ENCODE data around the gene IFT43. TPM values are rescaled to one million over a fixed set of nuclear protein-coding genes. Genes with fewer than 3 reads are reported as not detected.

IFT43 gene
- total RNA-seq, 3 donors from 2014 or later: 21.4 to 47.2 (median 41.9) TPM

DNA sequence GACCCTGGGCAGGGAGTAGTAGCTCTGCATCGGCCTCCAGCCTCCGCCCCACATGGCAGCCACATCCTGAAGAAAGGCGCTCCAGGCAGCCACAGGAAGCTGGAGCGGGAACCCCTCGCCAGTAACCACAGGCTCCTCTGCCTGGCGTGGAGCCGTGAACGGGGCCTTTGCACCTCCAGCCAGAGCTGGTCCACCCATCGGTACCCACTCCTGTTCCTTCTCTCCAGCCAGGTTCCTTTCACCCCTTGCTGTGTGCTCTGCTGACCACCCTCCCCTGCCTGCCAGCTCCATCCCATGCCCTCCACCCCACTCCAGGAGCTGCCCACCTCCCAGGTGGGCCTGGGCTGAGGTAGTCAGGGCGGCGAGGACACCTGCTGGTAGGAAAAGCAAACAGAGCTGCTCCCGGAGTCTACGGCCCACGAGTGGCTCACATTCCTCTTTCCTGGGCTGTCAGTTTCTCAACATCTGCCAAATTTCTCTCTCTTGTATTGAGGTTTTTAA, 6.4 kb upstream of the IFT43 start:
- peak overlapping the region; percentile 73 to 90 (median 79) for H3K4me3 ChIP-seq
- H3K36me3 ChIP-seq: no peaks in the 10 kb centered on the region
- H3K4me1 ChIP-seq: peaks cover 5 to 10% of the 10 kb centered on the region in 2 donors
- intact Hi-C loops (cut with DNase I; ENCODE audit: low total_unique reads): loop anchor here (5.0 to 10.0 kb wide), 2 partner anchors 72 to 174 kb away; no protein-coding TSS in a partner anchor
- TF ChIP-seq POLR2AphosphoS5 (IDR thresholded peaks at IDR 0.05) (peak in 1 of 3 donors; percentile 16), POLR2A (IDR thresholded peaks at IDR 0.05) (no peak)
- TF ChIP-seq, protein P1, sequence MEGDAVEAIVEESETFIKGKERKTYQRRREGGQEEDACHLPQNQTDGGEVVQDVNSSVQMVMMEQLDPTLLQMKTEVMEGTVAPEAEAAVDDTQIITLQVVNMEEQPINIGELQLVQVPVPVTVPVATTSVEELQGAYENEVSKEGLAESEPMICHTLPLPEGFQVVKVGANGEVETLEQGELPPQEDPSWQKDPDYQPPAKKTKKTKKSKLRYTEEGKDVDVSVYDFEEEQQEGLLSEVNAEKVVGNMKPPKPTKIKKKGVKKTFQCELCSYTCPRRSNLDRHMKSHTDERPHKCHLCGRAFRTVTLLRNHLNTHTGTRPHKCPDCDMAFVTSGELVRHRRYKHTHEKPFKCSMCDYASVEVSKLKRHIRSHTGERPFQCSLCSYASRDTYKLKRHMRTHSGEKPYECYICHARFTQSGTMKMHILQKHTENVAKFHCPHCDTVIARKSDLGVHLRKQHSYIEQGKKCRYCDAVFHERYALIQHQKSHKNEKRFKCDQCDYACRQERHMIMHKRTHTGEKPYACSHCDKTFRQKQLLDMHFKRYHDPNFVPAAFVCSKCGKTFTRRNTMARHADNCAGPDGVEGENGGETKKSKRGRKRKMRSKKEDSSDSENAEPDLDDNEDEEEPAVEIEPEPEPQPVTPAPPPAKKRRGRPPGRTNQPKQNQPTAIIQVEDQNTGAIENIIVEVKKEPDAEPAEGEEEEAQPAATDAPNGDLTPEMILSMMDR (IDR thresholded peaks at IDR 0.05): peak; percentile 36 to 71 (median 59)
- peak overlapping the region; percentile 49 to 97 for H3K27ac ChIP-seq
- no peaks in the 10 kb centered on the region for H3K27me3 ChIP-seq
- DNase-seq (ENCODE audit: low spot score in 2 of 2): no peak
- H3K9me3 ChIP-seq: no peaks in the 10 kb centered on the region

DNA sequence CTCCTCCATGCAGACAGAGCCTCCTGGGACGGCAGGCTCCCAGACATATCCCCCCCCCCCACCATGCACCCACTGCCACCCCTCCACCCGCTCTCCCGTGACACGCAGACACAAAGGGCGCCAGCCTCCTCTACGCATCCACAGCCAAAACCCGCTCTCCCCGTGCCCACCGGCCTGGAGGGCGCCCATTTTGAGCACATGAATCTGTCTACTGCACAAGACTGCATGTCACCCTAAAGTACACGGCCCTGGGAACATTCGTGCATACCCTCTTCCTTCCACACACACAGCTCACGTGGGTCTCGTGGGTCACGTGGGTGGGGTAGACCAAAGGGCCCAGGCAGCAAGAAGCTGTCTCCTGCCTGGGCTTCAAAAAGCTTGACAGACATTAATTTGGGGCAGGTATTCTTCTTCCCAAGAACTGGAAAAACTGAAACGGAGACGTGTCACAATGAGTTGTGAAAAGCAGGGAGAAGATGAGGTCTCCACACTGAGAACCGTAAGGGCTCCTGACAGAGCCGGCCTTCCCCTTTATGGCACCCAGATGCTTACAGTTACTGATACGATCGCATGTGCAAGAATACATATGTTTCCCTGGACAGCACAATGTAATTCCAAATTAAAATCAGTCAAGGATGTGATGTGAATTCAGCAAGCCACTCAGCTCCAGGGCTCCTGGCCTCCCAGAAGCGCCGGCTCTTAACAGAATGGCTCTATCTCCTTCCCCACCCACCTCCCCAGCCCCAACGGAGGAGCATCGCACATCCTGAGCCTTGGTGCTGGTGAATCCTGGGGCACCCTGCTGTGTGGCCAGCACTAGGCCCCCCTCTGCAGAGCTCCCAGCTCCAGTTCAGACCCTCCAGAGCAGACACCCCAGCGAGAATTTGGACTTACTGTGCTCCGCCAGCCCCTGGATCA, 5.7 kb upstream of the IFT43 start:
- H3K4me3 ChIP-seq: peak overlapping the region; percentile 73 to 90 (median 79)
- intact Hi-C loops (cut with DNase I; ENCODE audit: low total_unique reads): loop anchor here (5.0 to 10.0 kb wide), 3 partner anchors 73 to 932 kb away; no protein-coding TSS in a partner anchor
- no peaks in the 10 kb centered on the region for H3K9me3 ChIP-seq
- H3K27ac ChIP-seq: peak overlapping the region; percentile 97
- H3K27me3 ChIP-seq: no peaks in the 10 kb centered on the region
- H3K36me3 ChIP-seq: no peaks in the 10 kb centered on the region
- no peak for DNase-seq (ENCODE audit: low spot score in 2 of 2)
- TF ChIP-seq, protein P1 (IDR thresholded peaks at IDR 0.05): no peak
- TF ChIP-seq POLR2AphosphoS5 (IDR thresholded peaks at IDR 0.05): no peak
- TF ChIP-seq POLR2A (IDR thresholded peaks at IDR 0.05): no peak
- peaks cover 5 to 10% of the 10 kb centered on the region in 2 donors for H3K4me1 ChIP-seq

DNA sequence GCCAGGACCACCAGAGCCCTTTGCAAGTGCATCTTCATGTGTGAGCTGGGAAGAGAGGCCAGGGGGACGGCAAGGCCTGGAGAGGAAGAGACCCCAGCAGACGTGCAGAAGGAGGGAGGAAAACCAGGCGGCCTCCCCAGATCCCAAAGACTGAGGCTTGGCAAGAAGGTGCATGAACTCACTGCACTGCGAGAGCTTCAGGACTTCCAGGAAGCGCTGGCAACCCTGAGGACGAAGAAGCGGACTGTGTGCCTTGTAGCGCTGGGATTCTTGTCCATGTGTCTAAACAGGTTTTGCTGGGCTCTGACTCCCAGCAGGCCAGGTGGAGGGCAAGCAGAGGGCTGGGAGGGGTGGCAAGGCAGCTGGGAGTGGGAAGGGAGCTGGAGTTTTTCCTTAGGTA, 4.7 kb upstream of the IFT43 start:
- TF ChIP-seq POLR2A (IDR thresholded peaks at IDR 0.05) (no peak), POLR2AphosphoS5 (IDR thresholded peaks at IDR 0.05) (peak in 1 of 3 donors; percentile 23)
- TF ChIP-seq, protein P1 (IDR thresholded peaks at IDR 0.05): no peak
- Histone ChIP-seq H3K27me3 (no peaks in the 10 kb centered on the region), H3K4me1 (peaks cover 5 to 10% of the 10 kb centered on the region in 2 donors), H3K9me3 (no peaks in the 10 kb centered on the region), H3K4me3 (peak overlapping the region; percentile 73 to 90 (median 79)), H3K36me3 (no peaks in the 10 kb centered on the region), H3K27ac (peak overlapping the region; percentile 97)
- DNase-seq (ENCODE audit: low spot score in 2 of 2): peak; percentile 64 to 70
- intact Hi-C loops (cut with DNase I; ENCODE audit: low total_unique reads): loop anchor here (5.0 kb wide), 1 partner anchor 931 kb away; no protein-coding TSS in a partner anchor

DNA sequence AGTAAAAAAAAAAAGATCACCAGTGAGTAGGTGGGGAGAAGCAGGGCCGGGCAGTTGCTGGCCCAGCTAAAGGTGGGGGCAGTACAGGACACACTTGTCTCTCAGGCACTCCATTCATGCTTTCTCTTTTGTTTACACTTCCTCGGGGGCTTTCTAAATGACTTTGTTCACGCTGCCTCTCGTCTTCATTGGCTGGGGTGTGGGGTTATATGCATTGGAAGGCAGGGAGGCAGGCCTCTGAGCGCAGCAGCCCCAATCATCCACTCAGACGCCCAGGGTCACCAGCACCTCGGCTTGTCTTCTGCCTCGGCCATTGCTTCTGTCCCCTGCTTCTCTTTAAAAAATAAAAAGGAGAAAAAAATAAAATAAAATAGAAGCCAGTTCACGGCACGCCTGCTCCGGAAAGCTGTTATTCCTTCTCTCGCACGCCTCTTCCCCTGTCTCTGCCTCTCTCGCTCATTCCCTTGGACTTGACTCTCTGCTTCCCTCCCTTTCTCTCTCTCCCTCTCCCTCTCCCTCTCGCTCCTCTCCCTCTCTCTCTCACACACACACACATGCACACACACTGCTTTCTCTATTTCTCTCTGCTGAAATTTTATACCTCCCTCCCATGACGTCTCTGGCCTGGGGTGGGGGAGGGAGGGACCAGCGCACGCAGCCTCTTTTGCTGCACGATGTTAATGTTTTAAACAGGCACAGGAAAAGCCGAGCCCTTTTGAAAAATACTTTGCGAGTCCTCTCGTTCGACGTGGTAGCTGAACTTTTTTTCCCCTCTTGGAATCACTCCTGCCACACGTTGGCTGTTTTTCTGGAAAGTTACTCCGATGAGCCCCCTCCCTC, 3.9 kb upstream of the IFT43 start, which contains the start of gene TGFB3:
TGFB3 (minus strand) TSS at position 570 of the 840 bp plus-strand sequence. CDS start 1,102 bp downstream, outside the sequence.
- peak within 1 kb of the TSS; percentile 97 for H3K27ac ChIP-seq
- intact Hi-C loops (cut with DNase I; ENCODE audit: low total_unique reads): loop anchor here (5.0 kb wide), 1 partner anchor 931 kb away; no protein-coding TSS in a partner anchor
- no peaks in the 10 kb centered on the region for H3K27me3 ChIP-seq
- H3K36me3 ChIP-seq: no peaks in the 10 kb centered on the region
- TF ChIP-seq, protein P1 (IDR thresholded peaks at IDR 0.05): no peak
- TF ChIP-seq POLR2A (IDR thresholded peaks at IDR 0.05): no peak
- TF ChIP-seq POLR2AphosphoS5 (IDR thresholded peaks at IDR 0.05): peak; percentile 58 to 95 (median 78)
- DNase-seq (ENCODE audit: low spot score in 2 of 2): peak; percentile 78
- H3K9me3 ChIP-seq: no peaks in the 10 kb centered on the region
- peak within 1 kb of the TSS; percentile 73 to 90 (median 79) for H3K4me3 ChIP-seq
- H3K4me1 ChIP-seq: peaks cover 5 to 13% of the 10 kb centered on the region in 2 donors

Measured in breast epithelium (tissue), 4 donors.